HG03066 (cell line): ENCODE results near the gene SERPINF2.
"Not testable (repeated sequence)": the region's sequence is repeated elsewhere in the genome, so short reads cannot be mapped to it uniquely, and the experiment has no call there.

ENCODE experiments used
- ATAC-seq: cut with Tn5 transposase; IDR thresholded peaks from one replicate; pipeline ENCODE4 v1.9.1; 2021; ENCODE audit warnings: low read depth; ENCODE audit not compliant: unreplicated experiment

SERPINF2 gene

DNA sequence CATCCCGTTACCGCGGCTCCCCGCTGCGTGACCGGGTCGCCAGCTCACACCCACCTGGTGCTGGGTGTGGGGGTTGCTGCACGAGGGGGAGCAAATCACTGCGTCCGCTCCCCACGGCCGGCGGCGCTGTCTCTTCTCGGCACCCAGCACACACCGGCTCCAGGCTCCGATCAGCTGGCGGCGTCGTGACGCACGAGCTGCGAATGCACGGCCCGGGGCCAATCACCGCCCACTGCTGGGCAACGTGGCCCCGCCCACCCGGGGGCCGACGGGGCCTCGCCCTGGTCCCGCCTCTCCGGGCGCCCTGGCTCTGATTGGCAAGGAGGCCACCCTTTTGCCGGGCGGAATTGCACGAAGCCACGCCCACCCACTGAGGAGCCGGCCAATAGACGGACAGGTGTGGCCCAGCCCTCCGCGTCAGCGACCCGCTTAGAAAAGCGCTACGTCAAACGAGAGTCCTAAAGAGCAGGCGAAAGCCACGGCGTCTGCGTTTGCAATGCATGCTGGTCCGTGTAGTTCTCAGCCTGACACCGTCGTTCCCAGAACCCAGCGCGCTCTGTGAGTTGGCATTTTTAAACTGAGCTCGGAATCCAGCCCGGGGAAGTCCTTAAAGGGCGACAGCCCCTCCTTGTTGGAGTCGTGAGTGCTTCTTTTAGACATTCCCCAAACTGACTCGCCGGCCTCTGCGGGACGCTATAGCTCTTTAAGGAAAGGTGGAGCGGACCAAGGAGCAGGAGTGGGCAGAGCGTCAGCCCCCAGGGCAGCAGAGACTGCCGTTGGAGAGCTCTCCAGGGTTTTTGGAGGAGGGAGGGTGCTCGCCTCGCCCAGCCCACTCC lies 26.4 kb upstream of the SERPINF2 start:
- peak; percentile 66 for ATAC-seq

DNA sequence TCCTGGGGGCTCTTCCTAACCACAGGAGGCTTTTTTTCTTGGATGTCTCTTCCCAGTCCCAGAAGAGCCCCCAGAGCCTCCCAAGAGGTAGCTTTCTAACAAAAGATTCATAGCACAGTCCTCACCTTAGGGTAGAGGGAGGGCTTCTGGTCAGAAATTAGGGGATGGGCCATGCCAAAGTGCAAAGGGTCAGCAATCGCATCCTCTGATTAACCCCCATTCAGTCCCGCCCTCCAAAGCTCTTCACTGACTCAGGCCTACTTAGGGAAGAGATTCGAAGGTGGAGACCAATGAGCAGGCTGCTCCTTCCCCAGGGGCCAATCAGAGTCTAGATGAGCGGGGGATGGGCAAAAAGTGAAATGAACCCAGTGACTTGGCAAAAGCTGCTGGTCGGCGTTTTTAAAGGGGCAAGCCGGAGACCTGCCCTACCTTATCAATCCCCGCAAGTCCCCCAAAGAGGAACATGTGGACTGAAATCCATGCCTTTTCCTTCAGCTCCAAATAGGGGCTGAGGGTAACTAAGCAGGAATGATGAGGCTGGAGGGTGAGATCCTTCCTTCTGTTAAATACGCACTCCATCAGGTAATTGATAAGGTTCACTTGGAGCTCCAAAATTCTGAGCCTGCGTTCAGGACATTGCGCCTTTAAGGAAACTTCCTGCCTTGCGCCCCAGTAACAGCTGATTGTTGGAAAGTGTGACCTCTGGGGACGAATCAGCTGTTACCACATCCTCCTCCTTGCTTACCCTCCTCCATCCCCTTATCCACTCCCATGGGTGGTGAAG lies 25.6 kb upstream of the SERPINF2 start:
- ATAC-seq = peak; percentile 43

- no peak for ATAC-seq
Observed at GRCh38 chr17:1718362-1719165, 24.1 kb upstream of the SERPINF2 start.

DNA sequence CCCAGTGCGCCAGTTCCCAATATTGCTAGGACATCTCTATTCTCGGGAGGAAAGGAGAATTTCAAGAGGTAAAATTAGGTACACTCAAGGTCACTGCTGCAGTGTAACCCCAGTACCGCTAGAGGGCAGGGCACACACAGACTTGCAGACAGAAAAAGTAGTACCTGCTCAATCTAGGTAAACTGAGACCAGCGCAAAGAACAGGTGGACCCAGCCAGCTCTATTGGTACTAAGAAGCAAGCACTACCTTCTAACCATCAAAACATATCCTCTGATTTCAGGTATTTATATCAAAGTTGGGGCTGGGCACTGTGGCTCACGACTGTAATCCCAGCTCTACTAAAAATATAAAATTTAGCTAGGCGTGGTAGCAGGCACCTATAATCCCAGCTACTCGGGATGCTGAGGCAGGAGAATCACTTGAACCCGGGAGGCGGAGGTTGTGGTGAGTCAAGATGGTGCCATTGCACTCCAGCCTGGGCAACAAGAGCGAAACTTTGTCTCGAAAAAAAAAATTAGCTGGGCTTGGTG lies 21.8 kb upstream of the SERPINF2 start:
- ATAC-seq = no peak

DNA sequence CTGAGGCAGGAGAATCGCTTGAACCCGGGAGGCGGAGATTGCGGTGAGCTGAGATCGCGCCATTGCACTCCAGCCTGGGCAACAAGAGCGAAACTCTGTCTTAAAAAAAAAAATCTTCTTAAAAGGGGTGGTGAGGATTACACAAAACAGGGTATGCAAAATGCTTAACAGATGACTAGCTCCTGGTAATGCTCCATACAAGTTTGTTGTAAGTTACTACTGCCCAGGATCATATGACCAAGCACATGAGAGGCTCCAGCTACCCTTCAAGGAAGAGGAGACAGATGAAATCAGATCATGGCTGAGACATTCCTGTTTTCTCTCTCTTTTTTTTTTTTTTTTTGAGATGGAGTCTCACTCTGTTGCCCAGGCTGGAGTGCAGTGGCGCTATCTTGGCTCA lies 20.6 kb upstream of the SERPINF2 start:
- not testable (repeated sequence) for ATAC-seq

DNA sequence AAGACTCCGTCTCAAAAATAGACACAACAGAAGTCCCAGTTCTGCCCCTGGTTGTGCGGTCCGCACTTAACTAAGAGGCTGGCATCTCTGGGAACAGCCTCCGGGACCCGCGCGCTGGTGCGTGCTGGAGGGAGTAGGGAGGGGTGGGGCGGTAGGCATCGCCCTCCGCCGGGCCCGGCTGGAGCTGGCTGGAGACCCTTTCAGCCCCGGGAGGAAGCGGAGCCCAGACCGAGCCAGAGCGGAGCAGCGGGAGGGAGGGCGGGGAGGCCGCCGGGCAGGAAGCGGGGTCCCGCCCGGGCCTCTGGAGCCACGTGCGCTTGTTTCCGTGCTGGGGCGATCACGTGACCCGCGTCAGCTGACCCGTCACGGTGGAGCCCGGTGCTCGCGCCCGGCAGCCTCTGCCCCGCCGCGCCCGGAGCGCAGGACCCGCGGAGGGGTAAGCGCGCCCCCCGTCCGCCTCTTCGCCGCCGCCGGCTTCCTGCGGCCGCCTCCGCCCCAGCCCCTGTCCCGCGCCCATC lies 18.3 kb upstream of the SERPINF2 start, which contains the start of gene WDR81:
WDR81 (plus strand) TSS at position 354 of the 518 bp plus-strand sequence. CDS start 256 bp downstream, outside the sequence.
- peak; percentile 49 for ATAC-seq

DNA sequence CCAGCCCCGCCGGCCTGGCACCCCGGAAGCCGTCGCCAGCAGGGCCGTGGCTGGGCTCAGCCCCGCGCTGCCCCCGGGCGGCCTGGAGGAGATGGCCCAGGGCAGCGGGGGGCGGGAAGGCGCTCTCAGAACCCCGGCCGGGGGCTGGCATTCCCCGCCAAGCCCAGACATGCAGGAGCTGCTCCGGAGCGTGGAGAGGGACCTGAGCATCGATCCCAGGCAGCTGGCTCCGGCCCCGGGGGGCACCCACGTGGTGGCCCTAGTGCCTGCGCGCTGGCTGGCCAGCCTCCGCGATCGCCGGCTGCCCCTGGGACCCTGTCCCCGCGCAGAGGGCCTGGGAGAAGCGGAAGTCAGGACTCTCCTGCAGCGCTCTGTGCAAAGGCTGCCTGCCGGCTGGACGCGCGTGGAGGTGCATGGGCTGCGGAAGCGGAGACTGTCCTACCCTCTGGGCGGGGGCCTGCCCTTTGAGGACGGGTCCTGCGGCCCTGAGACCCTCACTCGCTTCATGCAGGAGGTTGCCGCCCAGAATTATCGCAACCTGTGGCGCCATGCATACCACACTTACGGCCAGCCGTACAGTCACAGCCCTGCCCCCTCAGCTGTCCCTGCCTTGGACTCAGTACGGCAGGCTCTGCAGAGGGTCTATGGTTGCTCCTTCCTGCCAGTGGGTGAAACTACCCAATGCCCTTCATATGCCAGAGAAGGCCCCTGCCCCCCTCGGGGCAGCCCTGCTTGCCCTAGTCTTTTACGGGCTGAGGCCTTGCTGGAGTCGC lies 17.6 kb upstream of the SERPINF2 start:
- ATAC-seq = peak; percentile 27

DNA sequence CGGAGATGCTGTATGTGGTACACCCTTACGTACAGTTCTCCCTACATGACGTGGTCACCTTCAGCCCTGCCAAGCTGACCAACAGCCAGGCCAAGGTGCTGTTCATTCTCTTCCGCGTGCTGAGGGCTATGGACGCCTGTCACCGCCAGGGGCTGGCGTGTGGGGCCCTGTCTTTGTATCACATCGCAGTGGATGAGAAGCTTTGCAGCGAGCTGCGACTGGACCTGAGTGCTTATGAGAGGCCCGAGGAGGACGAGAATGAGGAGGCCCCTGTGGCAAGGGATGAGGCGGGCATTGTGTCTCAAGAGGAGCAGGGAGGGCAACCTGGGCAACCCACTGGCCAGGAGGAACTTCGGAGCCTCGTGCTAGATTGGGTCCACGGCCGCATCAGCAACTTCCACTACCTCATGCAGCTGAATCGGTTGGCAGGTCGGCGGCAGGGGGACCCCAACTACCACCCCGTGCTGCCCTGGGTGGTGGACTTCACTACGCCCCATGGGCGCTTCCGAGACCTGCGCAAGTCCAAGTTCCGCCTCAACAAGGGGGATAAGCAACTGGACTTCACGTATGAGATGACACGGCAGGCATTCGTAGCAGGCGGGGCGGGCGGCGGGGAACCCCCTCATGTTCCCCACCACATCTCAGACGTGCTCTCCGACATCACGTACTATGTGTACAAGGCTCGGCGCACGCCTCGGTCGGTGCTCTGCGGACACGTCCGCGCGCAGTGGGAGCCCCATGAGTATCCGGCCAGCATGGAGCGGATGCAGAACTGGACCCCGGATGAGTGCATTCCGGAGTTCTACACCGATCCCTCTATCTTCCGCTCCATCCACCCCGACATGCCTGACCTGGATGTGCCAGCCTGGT lies 16.8 kb upstream of the SERPINF2 start:
- no peak for ATAC-seq

GRCh38 chr17:1726626-1727257 lies 15.9 kb upstream of the SERPINF2 start:
- ATAC-seq = no peak

- ATAC-seq = no peak
Observed at GRCh38 chr17:1727258-1727789, 15.3 kb upstream of the SERPINF2 start.

DNA sequence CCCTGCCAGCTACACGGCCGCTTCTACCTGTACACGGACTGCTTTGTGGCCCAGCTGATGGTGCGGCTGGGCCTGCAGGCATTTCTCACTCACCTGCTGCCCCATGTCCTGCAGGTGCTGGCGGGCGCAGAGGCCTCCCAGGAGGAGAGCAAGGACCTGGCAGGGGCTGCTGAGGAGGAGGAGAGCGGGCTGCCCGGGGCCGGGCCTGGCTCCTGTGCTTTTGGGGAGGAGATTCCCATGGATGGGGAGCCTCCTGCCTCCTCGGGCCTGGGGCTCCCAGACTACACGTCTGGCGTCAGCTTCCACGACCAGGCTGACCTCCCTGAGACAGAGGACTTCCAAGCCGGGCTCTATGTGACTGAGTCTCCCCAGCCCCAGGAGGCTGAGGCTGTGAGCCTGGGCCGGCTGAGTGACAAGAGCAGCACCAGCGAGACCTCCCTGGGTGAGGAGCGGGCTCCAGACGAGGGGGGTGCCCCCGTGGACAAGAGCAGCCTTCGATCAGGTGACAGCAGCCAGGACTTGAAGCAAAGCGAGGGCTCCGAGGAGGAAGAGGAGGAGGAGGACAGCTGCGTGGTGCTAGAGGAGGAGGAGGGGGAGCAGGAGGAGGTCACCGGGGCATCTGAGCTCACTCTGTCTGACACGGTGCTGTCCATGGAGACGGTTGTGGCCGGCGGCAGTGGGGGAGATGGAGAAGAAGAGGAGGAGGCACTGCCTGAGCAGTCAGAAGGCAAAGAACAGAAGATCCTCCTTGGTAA lies 14.6 kb upstream of the SERPINF2 start:
- ATAC-seq = no peak

- ATAC-seq = no peak
Observed at GRCh38 chr17:1729966-1730325, 12.7 kb upstream of the SERPINF2 start.

- no peak for ATAC-seq
Observed at GRCh38 chr17:1730326-1731193, 12.1 kb upstream of the SERPINF2 start.

DNA sequence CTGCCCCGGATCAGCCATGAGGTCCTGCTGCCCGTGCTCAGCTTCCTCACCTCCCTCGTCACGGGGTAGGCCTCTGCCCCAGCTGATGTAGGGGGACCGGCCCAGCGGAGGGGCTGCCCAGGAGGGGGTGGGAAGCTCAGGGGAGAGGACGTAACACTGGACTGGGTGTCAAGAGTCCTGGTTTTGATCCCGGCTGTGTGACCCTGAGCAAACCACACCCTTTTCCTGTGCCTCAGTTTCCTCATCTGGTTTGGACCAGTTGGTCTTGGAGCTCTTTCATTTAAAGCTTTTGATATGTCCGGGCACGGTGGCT lies 11.5 kb upstream of the SERPINF2 start:
- ATAC-seq = no peak

- no peak for ATAC-seq
Observed at GRCh38 chr17:1732241-1732832, 10.3 kb upstream of the SERPINF2 start.

GRCh38 chr17:1732833-1733321 lies 9.8 kb upstream of the SERPINF2 start:
- ATAC-seq = no peak
